Activated CD8-positive, alpha-beta memory T cell treated with anti-CD3 and anti-CD28 coated beads, Interleukin-2, amount 50 U/mL, for 24 hours (primary cell): Measurements from ENCODE around the gene UBB.

ENCODE experiments used
- DNase-seq: peaks from one replicate; pipeline ENCODE4 v3.0.0-alpha.2; 2020; ENCODE audit errors: extremely low read depth

UBB gene

DNA sequence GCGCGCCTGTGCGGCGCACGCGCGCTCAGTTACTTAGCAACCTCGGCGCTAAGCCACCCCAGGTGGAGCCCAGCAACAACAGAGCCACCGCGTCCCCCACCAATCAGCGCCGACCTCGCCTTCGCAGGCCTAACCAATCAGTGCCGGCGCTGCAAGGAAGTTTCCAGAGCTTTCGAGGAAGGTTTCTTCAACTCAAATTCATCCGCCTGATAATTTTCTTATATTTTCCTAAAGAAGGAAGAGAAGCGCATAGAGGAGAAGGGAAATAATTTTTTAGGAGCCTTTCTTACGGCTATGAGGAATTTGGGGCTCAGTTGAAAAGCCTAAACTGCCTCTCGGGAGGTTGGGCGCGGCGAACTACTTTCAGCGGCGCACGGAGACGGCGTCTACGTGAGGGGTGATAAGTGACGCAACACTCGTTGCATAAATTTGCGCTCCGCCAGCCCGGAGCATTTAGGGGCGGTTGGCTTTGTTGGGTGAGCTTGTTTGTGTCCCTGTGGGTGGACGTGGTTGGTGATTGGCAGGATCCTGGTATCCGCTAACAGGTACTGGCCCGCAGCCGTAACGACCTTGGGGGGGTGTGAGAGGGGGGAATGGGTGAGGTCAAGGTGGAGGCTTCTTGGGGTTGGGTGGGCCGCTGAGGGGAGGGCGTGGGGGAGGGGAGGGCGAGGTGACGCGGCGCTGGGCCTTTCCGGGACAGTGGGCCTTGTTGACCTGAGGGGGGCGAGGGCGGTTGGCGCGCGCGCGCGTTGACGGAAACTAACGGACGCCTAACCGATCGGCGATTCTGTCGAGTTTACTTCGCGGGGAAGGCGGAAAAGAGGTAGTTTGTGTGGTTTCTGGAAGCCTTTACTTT lies at the start of gene UBB:
UBB (plus strand) TSS at position 452 of the 856 bp plus-strand sequence. CDS start 817 bp downstream, outside the sequence.
- DNase-seq, result peak; percentile 87

DNA sequence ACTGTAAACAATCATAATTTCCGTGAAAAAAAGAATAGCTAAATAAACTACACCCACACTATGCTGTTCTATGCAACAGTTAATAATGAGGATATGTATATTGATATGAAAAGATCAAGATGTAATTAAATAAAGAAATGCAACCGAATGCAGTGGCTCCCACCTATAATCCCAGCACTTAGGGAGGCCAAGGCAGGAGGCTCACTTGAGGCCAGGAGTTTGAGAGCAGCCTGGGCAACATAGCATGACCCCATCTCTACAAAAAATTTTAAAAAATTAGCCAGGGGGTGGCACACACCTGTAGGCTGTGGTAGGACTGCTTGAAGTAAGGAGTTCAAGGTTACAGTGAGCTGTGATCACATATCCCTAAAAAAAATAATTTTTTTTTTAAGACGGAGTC lies 42.5 kb upstream of the UBB start:
- no peak for DNase-seq

DNA sequence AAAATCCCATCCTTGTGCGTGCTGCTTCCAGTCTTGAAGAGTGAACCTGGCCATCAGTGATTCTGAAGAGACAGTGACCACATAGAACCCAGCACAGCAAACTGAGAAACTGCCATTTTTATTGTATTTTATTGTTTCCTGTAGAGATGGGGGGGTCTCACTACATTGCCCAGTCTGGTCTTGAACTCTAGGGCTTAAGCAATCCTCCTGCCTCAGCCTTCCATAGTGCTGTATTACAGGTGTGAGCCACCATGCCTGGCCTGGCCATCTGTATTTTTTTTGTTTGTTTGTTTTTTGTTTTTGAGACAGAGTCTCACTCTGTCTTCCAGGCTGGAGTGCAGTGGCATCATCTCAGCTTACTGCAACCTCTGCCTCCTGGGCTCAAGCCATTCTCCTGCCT lies 41.5 kb upstream of the UBB start:
- DNase-seq, result no peak

DNA sequence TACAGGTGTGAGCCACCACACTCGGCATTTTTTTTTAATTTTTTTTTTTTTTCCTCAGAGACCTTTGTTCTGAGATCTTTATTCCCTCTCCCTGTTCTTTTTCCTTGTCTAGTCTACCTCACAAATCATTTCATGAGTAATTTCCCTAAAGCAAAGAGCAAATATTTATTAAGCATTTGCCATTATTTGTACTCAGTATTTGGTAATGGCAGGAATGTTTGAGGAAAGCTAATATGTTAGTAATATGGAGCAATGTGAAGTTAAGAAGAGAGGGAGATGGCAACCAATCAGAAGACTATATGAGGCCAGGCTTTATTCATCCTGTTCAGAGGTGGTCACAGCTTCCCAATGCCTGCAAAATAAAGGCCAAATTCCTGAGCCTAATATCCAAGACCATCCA lies 40.9 kb upstream of the UBB start:
- DNase-seq, result no peak

DNA sequence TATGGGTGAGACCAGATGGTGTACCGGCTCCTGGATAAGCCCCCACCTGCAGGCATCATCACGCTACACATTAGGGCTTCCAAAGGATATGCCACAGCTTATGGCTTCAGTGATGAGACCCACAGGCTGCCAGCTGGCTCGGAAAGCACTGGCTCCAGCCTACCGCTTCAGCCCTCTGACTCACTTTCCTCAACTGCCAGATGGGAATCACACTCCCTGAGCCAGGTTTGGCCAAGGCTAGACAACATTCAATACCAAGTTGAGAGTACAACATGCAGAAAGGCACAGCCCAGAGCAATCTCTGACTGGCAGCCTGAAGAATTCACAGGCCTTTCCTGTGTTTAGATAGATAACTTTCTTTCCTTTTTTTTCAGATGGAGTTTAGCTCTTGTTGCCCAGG lies 37.9 kb upstream of the UBB start:
- no peak for DNase-seq

DNA sequence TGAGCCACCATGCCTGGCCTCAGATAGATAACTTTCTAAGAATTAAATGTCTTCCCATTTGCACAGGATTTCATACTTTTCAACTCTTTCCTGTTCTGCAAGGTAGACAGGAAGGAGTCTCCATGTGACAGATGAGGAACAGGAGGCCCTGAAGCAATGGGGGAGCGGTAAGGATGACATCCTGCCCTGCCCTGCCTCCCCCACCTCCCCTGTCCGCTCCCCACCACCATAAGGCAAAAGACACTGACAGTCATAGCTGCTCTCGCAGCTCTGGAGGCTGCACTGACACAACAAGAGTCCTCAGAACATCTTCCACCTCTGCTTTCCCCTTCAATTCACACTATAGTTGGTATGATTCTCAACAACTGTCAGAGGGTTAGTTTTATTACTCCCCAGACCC lies 37.3 kb upstream of the UBB start:
- DNase-seq, result no peak

DNA sequence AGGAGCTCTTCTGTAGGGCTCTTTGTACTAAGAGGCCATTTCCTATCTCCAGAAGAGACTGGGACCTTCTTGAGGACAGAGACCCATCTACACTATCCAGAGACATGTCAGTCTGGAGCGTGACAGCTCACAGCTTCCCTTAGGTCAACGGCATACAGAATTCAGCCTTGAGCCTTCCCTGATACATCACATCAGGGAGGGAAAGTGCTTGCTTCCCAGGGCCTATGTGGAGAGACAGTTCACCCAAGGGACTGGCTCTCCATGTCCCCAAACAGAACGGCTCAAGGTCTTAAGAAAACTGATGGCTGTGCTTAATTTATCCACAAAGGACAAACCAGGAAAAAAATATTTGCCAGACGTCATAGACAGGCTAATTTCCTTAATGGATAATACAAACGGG lies 35.3 kb upstream of the UBB start:
- DNase-seq, result no peak

DNA sequence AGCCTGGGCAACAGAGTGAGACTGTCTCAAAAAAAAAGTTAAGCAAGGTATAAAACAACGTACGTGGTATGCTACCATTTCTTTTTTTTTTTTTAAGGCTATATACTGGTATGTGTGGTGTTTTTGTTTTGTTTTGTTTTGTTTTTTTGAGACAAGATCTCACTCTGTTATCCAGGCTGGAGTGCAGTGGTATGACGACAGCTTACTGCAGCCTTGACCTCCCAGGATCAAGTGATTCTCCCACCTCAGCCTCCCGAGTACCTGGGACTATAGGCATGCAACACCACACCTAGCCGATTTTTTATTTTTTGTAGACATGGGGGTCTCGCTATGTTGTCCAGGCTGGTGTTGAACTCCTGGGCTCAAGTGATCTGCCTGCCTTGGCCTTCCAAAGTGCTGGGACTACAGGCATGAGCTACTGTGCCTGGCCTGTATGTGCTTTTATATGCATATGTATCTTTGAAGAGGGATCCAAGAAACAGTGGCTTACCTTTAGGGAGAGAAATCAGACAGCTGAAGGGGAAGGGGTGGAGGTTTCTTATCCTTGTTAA lies 34.1 kb upstream of the UBB start:
- DNase-seq, result no peak

DNA sequence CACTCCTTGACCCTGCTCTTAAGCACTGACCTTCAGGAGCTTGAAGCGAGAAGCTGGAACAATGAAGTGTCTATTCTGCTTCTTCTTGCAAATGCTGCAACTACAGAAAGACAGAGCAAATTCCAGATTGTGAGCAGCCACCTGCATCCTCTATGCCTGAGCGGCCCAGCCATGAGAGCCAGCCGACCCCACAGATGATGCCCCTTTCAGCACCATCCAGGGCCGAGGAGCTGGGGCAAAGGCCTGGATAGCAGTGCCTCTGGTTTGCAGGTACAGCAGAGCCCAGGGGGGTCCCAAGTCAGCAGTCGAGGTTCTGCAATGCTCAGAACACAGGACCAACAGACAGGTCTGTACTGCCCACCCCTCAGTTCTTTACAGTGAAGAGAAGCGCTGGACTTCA lies 32.3 kb upstream of the UBB start:
- no peak for DNase-seq

DNA sequence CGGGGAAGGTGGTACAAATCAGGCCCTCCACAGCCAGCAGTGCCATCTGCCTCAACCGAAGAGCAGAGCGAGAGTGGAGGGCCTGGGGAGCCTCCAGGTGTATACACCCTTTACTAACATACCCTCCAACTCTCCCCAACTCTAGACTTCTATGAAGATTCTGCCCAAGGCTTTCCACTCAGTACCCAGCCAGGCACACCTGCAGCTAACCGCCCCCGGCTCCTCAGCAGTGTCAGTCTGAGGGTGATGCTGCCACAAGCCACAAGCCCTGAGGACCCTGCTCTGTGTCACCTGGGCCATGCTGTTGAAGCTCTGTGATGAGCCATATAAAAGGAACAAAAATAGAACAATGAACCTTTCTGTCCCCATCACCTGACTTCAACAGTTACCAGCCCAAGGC lies 31.5 kb upstream of the UBB start:
- no peak for DNase-seq

DNA sequence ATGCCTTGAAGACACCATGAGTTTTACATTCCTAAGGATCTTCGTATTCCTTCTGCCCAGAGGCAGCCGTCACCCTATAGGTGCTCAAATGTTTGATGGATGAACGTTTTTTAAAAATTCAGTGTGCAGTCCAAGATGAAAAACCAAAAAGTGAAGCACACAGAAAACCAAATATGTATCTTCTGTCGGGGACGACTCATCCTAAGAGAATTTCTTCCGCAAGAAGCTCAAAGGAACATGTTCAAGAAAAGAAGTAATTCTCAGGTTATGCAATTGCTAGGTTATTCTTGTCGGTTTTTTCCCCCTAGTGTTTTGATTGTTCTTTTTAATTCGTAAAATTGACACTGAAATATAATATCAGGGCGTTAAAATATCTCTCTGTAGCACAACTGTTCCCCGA lies 29.1 kb upstream of the UBB start:
- no peak for DNase-seq

DNA sequence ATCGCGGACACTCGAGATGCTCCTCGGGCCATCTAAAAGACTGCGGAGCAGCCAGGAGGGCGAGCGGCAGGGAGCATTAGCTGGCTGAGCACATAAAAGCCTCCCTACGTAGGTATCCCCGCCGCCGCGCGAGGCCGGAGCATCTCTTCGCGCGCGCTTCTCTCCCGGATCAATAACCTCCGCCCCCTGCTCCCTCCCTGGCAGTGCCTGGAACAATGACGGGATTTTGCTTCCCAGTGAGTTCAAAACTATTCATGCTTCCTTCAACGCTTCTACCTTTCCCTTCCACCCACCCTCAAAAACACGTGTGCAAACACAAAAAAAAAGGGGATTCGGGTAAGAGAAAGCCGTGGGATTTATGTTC lies 28.6 kb upstream of the UBB start:
- no peak for DNase-seq

DNA sequence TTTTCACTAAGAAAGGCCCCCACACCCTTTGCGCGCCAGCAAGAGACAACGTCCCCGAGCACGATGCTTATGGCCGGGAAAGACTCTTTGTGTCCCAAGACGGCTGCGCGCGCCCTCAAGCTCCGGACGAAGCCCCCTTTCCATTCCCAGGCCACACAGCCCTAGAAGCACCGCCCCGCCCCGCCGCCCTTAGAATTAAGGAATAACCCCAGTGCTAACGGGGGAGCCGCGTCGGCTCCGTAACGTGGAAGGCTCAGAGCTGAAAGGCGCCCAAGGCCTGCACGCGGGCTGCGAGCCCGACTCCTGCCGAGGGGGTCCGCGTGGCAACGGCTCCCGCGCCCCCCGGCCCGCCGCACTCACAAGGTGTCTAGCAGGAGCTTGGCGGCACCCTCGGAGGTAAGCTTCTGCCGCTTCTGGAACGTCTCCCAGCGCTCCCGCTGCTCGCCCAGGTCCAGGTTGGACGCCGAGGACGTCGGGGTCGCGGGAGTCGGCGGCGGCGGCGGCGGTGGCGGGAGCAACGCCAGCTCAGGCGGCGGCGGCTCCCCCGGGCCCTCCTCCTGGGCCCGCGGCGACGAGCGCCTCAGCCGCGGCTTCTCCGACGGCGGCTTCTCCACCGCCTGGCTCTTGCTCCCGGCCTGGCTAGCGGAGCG lies 28.1 kb upstream of the UBB start:
- DNase-seq, result no peak

DNA sequence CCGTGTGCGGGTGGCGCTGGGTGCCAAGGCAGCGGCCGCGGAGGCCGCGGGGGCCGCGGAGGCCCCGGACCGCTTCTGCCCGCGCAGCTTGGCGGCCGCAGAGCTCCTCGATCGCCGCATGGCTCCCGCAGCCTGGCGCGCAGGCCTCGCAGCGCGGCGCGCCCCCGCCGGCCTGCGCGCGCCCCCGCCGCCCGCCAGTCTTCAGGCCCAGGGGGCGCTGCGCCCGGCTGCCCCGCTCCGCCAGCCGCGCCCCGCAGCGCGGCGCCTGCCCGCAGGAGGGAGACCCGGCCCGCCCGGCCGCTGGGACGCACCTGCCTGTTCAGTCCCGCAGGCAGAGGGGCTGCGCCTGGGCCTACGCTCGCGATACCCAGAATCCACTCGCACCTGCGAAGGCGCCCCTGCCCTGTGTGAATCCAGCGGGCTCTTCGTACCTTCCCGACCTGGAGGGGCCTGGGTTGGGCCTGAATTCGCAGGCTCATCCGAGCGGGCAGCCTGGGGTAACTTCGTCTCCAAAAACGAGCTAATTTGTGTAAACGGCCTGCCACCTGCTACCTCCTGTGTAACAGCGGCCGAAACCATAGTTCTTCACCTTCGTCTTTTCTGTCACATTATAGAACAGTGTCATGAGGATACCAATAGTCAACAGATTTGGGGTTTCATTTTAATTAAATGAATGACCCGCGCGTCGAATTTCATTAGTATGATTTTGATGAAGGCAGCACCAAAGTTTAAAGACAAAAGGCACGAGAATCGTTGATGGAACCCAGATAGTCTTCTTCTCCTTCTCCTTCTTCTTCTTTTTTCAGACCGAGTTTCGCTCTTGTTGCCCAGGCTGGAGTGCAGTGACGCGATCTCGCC lies 27.3 kb upstream of the UBB start, which contains the start of gene CENPV:
CENPV (minus strand) TSS at position 153 of the 858 bp plus-strand sequence; CDS start at position 120, 33 bp downstream.
- DNase-seq, result peak; percentile 18

DNA sequence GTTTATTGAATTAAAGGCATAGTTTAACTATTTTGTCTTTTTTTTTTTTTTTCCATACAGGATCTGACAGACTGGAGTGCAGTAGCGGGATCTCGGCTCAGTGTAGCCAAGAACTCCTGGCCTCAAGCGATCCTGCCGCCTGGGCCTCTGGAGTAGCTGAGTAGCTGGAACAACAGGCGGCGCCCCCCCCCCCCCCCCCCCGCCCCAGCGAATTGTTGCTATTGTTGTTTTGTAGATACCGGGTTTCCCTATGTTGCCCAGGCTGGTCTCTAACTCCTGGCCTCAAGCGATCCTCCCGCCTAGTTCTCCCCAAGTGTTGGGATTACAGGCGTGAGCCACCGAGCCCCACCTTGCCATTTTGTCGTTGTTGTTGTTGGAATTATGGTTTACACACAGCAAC lies 26.3 kb upstream of the UBB start:
- DNase-seq, result no peak

DNA sequence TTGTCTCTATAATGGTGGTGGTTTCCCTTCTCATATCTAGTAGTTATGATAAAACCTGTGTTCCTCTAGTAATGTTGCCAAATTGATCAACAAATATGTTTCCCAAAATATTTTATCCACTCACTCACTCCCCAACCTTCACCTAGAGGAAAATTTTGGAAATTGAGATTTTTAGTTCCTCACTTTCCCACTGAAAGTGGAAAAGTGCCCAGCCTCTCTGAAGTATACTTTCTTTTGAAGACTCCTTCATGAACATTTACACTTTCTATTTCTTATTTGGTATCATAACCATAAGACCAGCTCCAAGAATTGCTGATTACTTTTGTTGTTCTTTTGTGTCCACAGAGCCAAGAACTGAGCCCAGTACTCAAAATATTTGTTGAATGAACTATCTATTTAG lies 22.5 kb upstream of the UBB start:
- DNase-seq, result no peak

DNA sequence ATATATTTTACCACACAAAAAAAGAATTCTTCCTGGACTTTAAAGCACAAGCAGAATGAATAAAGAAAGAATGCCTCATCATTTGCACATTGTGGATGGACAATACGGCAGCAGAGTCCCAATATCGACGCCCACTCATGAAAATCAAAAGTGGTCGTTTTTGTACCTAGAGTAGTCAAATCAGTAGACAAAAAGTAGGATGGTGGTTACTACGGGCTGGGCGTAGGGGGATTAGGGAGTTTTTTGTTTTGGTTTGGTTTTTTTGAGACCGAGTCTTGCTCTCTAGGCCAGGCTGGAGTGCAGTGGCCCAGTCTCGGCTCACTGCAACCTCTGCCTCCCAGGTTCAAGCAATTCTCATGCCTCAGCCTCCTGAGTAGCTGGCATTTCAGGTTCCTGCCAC lies 19.0 kb upstream of the UBB start:
- no peak for DNase-seq

DNA sequence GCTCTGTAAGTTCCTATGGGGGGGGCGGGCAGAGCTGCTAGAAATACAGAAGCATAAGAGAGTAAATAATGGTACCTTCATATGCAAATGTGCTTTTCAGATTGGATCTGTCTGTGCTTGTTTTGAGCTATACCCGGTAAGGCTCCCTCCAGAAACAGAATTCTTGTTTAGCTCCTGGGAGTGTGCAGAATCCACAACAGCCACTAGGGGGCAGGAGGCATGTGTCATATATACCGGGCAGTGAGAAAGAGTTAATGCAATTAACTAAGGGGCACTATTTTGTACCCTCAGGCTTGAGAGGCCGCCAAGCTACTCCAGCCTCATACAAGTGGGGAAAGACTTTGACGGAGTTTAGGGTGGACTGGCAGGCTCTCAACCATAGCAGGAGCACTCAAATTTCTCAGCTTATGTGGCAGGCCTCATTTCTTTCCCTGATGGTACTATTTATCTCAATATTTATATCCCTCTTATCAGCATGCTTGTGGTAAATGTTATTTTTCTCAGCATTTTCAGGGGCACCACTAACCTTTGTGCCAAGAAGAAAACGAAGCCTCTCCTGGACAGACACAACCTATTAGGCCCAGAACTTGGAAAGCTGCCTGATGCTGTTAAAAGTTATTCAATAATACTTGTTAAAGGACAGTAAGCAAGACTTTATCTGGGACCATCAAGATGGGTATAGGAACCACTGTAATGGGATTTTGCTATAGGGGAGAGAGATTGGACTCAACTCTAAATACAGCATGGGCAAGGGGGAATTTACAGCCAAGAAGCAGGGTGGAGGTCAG lies 16.9 kb upstream of the UBB start:
- peak; percentile 67 for DNase-seq

DNA sequence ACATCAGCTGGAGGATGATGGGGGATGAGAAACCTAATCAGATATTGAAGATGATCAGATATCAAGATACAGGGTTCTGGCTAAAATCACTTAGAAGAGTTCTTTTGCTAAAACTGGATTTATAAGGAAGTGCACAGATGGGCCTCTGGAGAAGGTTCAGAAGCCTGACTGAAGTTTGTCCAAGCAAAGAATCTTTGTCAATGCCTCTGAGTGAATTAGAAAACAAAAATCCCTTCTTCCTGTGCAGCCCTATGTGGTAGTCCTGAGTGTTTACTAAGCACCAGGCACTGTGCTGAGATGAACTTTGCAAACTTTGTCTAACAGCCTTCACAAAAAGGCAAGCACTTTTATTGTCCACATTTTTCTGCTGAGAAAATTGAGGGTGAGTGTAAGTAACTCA lies 16.3 kb upstream of the UBB start:
- DNase-seq, result no peak

DNA sequence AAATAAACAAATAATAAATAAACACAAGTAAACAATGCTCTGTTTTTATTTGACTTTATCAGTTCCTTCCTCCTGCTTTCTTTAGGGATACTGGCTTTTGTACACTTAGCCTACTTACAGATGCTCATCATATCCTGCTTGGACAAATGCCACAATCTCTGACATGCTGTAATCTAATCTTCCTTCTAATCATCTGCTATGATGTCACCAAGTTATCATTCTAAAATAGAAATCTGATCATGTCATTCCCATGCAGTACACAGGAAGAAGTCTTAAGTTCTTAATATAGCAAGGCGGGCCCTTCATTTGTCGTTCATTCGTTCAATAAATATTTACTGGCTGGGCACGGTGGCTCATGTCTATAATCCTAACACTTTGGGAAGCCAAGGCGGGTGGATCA lies 9.1 kb upstream of the UBB start:
- DNase-seq, result no peak

DNA sequence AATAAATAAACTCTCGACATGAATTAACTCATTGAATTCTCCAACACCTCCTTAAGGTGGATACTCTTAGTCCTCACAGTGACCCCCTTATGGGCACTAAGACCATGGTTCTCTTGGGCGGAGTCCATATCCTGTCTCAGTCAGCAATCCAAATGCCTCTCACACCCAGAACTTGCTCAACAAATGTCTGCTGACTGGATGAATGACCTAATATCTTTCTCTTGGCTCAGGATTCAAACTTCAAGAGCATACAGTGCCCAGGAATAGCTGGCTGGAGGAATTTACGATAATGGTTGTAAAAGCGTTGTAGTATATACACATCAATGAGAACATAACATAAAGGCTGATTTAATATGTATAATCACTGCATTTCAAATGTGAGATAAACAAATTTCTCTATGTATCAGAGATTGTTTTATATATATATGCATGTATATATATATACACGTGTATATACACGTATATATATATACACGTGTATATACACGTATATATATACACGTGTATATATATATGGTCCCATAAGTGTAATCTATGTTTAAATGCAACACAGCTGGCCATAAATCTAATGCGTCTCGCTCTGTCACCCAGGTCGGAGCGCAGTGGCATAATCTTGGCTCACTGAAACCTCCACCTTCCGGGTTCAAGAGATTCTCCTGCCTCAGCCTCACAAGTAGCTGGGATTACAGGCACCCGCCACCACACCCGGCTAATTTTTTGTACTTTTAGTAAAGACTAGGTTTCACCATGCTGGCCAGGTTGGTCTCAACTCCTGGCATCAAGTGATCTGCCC lies 6.5 kb upstream of the UBB start:
- DNase-seq, result no peak
